Measurements from ENCODE around the gene DHTKD1.
"Not testable (repeated sequence)": the region's sequence is repeated elsewhere in the genome, so short reads cannot be mapped to it uniquely, and the experiment has no call there.

The DHTKD1 gene

GRCh38 chr10:12164085-12164484, 95.3 kb downstream of the DHTKD1 start:
- Histone ChIP-seq H3K4me1 (ENCODE audit: control insufficient read depth, insufficient read depth, low read length) (no peaks in the 10 kb centered on the region), H3K9me3 (ENCODE audit: control insufficient read depth, low read length) (no peaks in the 10 kb centered on the region), H3K27me3 (ENCODE audit: control insufficient read depth, insufficient read depth, low read length) (no peaks in the 10 kb centered on the region), H3K36me3 (ENCODE audit: control insufficient read depth, insufficient read depth, low read length) (peaks cover 3% of the 10 kb centered on the region), H3K4me3 (ENCODE audit: low read length) (no peak overlapping the region), H3K9ac (ENCODE audit: low read length) (no peak overlapping the region)

- no peaks in the 10 kb centered on the region for H3K9me3 ChIP-seq (ENCODE audit: control insufficient read depth, low read length)
- H3K4me3 ChIP-seq (ENCODE audit: low read length), result no peak overlapping the region
- H3K4me1 ChIP-seq (ENCODE audit: control insufficient read depth, insufficient read depth, low read length), result no peaks in the 10 kb centered on the region
- no peaks in the 10 kb centered on the region for H3K27me3 ChIP-seq (ENCODE audit: control insufficient read depth, insufficient read depth, low read length)
- peaks cover 3% of the 10 kb centered on the region for H3K36me3 ChIP-seq (ENCODE audit: control insufficient read depth, insufficient read depth, low read length)
- H3K9ac ChIP-seq (ENCODE audit: low read length), result no peak overlapping the region
Observed at GRCh38 chr10:12165036-12165435, 96.3 kb downstream of the DHTKD1 start.

- H3K27me3 ChIP-seq (ENCODE audit: control insufficient read depth, insufficient read depth, low read length), result no peaks in the 10 kb centered on the region
- H3K9me3 ChIP-seq (ENCODE audit: control insufficient read depth, low read length), result no peaks in the 10 kb centered on the region
- H3K4me1 ChIP-seq (ENCODE audit: control insufficient read depth, insufficient read depth, low read length), result no peaks in the 10 kb centered on the region
- H3K9ac ChIP-seq (ENCODE audit: low read length), result no peak overlapping the region
- H3K36me3 ChIP-seq (ENCODE audit: control insufficient read depth, insufficient read depth, low read length), result no peaks in the 10 kb centered on the region
- no peak overlapping the region for H3K4me3 ChIP-seq (ENCODE audit: low read length)
Observed at GRCh38 chr10:12165999-12166775, 97.4 kb downstream of the DHTKD1 start.

DNA sequence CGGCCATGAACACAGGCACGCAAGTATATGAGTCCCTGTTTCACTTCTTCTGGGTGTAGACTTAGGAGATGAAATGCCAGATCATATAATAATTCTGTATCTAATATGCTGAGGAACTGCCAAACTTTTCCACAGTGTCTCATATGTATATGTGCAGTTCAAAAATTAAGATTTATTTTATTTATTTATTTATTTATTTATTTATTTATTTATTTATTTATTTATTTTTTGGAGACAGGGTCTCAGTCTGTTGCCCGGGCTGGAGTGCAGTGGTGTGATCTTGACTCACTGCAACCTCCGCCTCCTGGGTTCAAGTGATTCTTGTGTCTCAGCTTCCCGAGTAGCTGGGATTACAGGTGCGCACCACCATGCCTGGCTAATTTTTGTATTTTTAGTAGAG, 102.8 kb downstream of the DHTKD1 start:
- not testable (repeated sequence) for H3K9me3 ChIP-seq (ENCODE audit: control insufficient read depth, low read length); H3K9ac ChIP-seq (ENCODE audit: low read length); H3K27me3 ChIP-seq (ENCODE audit: control insufficient read depth, insufficient read depth, low read length); H3K4me3 ChIP-seq (ENCODE audit: low read length); H3K36me3 ChIP-seq (ENCODE audit: control insufficient read depth, insufficient read depth, low read length); H3K4me1 ChIP-seq (ENCODE audit: control insufficient read depth, insufficient read depth, low read length)

Data from mucosa of stomach (tissue), 1 donor.